Esophagus squamous epithelium (tissue), 5 donors: ENCODE results near the gene SLC12A9. TPM values are rescaled to one million over a fixed set of nuclear protein-coding genes. Genes with fewer than 3 reads are reported as not detected.

Experiments used
- DNase-seq: peaks from one replicate; lab custom pipeline; 2025; lab: John Stamatoyannopoulos, UW
- H3K27ac ChIP-seq, 4 donors: fragments of 200-600 bp; sonication (generic); one replicate each; pipeline ENCODE4 v1.5.1; 2016 to 2019; ENCODE audit warnings: mild to moderate bottlenecking in 1 of 4
- H3K27me3 ChIP-seq, 4 donors: fragments of 200-600 bp; sonication (generic); 1 replicate in 3 of 4; 2 replicates in 1 of 4; pipeline versions ENCODE4 v1.5.1 to v1.6.0; 2017 to 2021; ENCODE audit warnings: antibody characterized with exemption in 1 of 4
- H3K36me3 ChIP-seq, 3 donors: fragments of 200-600 bp; sonication (generic); one replicate each; pipeline ENCODE4 v1.5.1; 2016 to 2019
- H3K4me1 ChIP-seq, 3 donors: fragments of 200-600 bp; sonication (generic); one replicate each; pipeline ENCODE4 v1.5.1; 2017 to 2019
- H3K4me3 ChIP-seq, 4 donors: fragments of 200-600 bp; sonication (generic); 1 replicate in 3 of 4; 2 replicates in 1 of 4; pipeline ENCODE4 v1.5.1; 2016 to 2019; ENCODE audit warnings: mild to moderate bottlenecking in 2 of 4, moderate library complexity in 1 of 4
- H3K9me3 ChIP-seq, 3 donors: fragments of 200-600 bp; sonication (generic); one replicate each; pipeline ENCODE4 v1.5.1; 2016 to 2019
- CTCF ChIP-seq, 6 experiments: fragments of 450-650 bp in 4 of 6; fragments of 200-600 bp in 2 of 6; sonication (generic) in 2 of 6; IDR thresholded peaks; one replicate each; pipeline ENCODE4 v1.5.1; 2016 to 2019; ENCODE audit warnings: antibody characterized with exemption in 6 of 6, mild to moderate bottlenecking in 4 of 6, moderate library complexity in 4 of 6
- POLR2A ChIP-seq, 4 donors: fragments of 450-650 bp; IDR thresholded peaks; one replicate each; pipeline ENCODE4 v1.6.1; 2017; ENCODE audit warnings: antibody characterized with exemption in 4 of 4, mild to moderate bottlenecking in 4 of 4, moderate library complexity in 3 of 4
- WGBS, 2 donors: methylation state at CpG; one replicate each; pipeline ENCODE4 v1.1.5; 2018; 5-methylcytosine and 5-hydroxymethylcytosine counted together
- intact Hi-C: fragments of 100-400 bp; cut with DNase I; formaldehyde crosslinking; loops from one replicate; pipeline ENCODE4 v1.15.0; 2022
- total RNA-seq, 4 donors: library from RNA; depleted of rRNA; stranded (reverse); fragments of >200 nt; gene quantifications; one replicate each; pipeline ENCODE4 v1.1.0, GENCODE V29; 2016
- donor health status: DM: yes; HTN: yes; CAD: no.

SLC12A9 gene
- total RNA-seq, 4 donors from 2014 or later: 9.9 to 19.6 (median 17.3) TPM

GRCh38 chr7:100825751-100826513, 26.6 kb upstream of the SLC12A9 start:
- intact Hi-C loops: no loop called here
- Histone ChIP-seq H3K9me3 (no peaks in the 10 kb centered on the region), H3K4me1 (peaks cover 21 to 46% (median 24%) of the 10 kb centered on the region in 3 donors), H3K27ac (peak overlapping the region; percentile 80 to 95 (median 90)), H3K4me3 (peak overlapping the region; percentile 65 to 94 (median 74)), H3K27me3 (peaks cover 0 to 25% (median 0%) of the 10 kb centered on the region in 4 donors), H3K36me3 (peaks cover 21 to 34% (median 25%) of the 10 kb centered on the region in 3 donors)
- TF ChIP-seq POLR2A (IDR thresholded peaks at IDR 0.05) (no peak), CTCF (IDR thresholded peaks at IDR 0.05) (peak in 1 of 6 experiments; percentile 6)
- 12 to 13% methylated on average over 12 to 13 of the region's 17 CpGs for WGBS, 2 donors
- no peak for DNase-seq

- no peak for DNase-seq
- TF ChIP-seq POLR2A (IDR thresholded peaks at IDR 0.05): no peak
- no peak for TF ChIP-seq CTCF (IDR thresholded peaks at IDR 0.05)
- Histone ChIP-seq H3K36me3 (peaks cover 14 to 26% (median 20%) of the 10 kb centered on the region in 3 donors), H3K4me1 (peaks cover 21 to 46% (median 24%) of the 10 kb centered on the region in 3 donors), H3K27me3 (peaks cover 0 to 25% (median 0%) of the 10 kb centered on the region in 4 donors), H3K9me3 (no peaks in the 10 kb centered on the region), H3K27ac (peak overlapping the region; percentile 80 to 95 (median 90)), H3K4me3 (peak overlapping the region; percentile 65 to 94 (median 74))
- intact Hi-C loops: no loop called here
- 1 to 9% methylated on average over 9 to 16 of the region's 71 CpGs for WGBS, 2 donors
Observed at GRCh38 chr7:100826514-100827329, 25.8 kb upstream of the SLC12A9 start.

GRCh38 chr7:100827330-100828226, 24.9 kb upstream of the SLC12A9 start, which contains the start of gene EPHB4:
Gene EPHB4, minus strand, starts transcription at chr7:100827523. Its CDS starts 493 bp downstream, at chr7:100827030.
- 0 to 5% methylated on average over 21 to 31 of the region's 80 CpGs for WGBS, 2 donors
- Histone ChIP-seq H3K4me1 (peaks cover 21 to 46% (median 24%) of the 10 kb centered on the region in 3 donors), H3K9me3 (no peaks in the 10 kb centered on the region), H3K27me3 (peaks cover 0 to 25% (median 0%) of the 10 kb centered on the region in 4 donors), H3K36me3 (peaks cover 8 to 18% (median 11%) of the 10 kb centered on the region in 3 donors), H3K27ac (peak within 1 kb of the TSS; percentile 80 to 95 (median 90)), H3K4me3 (peak within 1 kb of the TSS; percentile 65 to 94 (median 74))
- TF ChIP-seq CTCF (IDR thresholded peaks at IDR 0.05) (peak in 2 of 6 experiments; percentile 3 to 15), POLR2A (IDR thresholded peaks at IDR 0.05) (peak in 1 of 4 donors; percentile 38)
- DNase-seq: no peak
- intact Hi-C loops: no loop called here

GRCh38 chr7:100829150-100829716, 23.3 kb upstream of the SLC12A9 start:
- peak overlapping the region in 3 of 4 donors; percentile 42 to 94 (median 80) for H3K27ac ChIP-seq
- H3K9me3 ChIP-seq: no peaks in the 10 kb centered on the region
- intact Hi-C loops: no loop called here
- peaks cover 20 to 42% (median 20%) of the 10 kb centered on the region in 3 donors for H3K4me1 ChIP-seq
- no peak for TF ChIP-seq CTCF (IDR thresholded peaks at IDR 0.05)
- no peak for TF ChIP-seq POLR2A (IDR thresholded peaks at IDR 0.05)
- no peak overlapping the region for H3K4me3 ChIP-seq
- no peak for DNase-seq
- 40 to 57% methylated on average over 5 to 17 of the region's 20 CpGs for WGBS, 2 donors
- H3K36me3 ChIP-seq: peaks cover 0 to 1% (median 0%) of the 10 kb centered on the region in 3 donors
- H3K27me3 ChIP-seq: peaks cover 0 to 25% (median 0%) of the 10 kb centered on the region in 4 donors
